Muscle of leg (tissue), 11 donors: ENCODE results near the gene RSPH1. TPM values are rescaled to one million over a fixed set of nuclear protein-coding genes. Genes with fewer than 3 reads are reported as not detected.
A peak's percentile ranks its signal among the peaks of the same experiment; 100 is the strongest.

Source experiments
- DNase-seq: peaks from one replicate; pipeline ENCODE4 v3.0.0; 2013
- H3K27ac ChIP-seq: one replicate; pipeline ENCODE4 v1.5.1; 2013; ENCODE audit warnings: mild to moderate bottlenecking, low read length, control low read depth
- H3K27me3 ChIP-seq: one replicate; pipeline ENCODE4 v1.6.1; 2013; ENCODE audit warnings: low read length; ENCODE audit not compliant: control insufficient read depth, insufficient read depth
- H3K36me3 ChIP-seq: one replicate; pipeline ENCODE4 v1.6.1; 2013; ENCODE audit warnings: low read length; ENCODE audit not compliant: control insufficient read depth, insufficient read depth
- H3K4me1 ChIP-seq: one replicate; pipeline ENCODE4 v1.6.1; 2013; ENCODE audit warnings: low read length; ENCODE audit not compliant: control insufficient read depth, insufficient read depth
- H3K4me3 ChIP-seq: one replicate; pipeline ENCODE4 v1.5.1; 2013; ENCODE audit warnings: low read length, control low read depth
- H3K9me3 ChIP-seq: replicated peaks from 2 replicates; pipeline ENCODE4 v1.6.1; 2013; ENCODE audit warnings: low read depth, low read length; ENCODE audit not compliant: control insufficient read depth
- WGBS: methylation state at CpG from one replicate; pipeline ENCODE4 v1.1.5; 2013; ENCODE audit warnings: missing lambda C conversion rate; ENCODE audit not compliant: insufficient coverage; 5-methylcytosine and 5-hydroxymethylcytosine counted together
- polyA plus RNA-seq, 8 donors: library from polyadenylated mRNA; unstranded; fragments of 120-200 nt; gene quantifications; one replicate each; pipeline versions ENCODE4 v1.2.1 to v1.2.3, GENCODE V29; 2013; ENCODE audit warnings: inconsistent platforms in 1 of 8, low replicate concordance in 1 of 8; ENCODE audit not compliant: insufficient read length in 8 of 8, insufficient read depth in 1 of 8
- total RNA-seq: library from RNA; stranded (reverse); fragments of 120-200 nt; gene quantifications from one replicate; pipeline ENCODE4 v1.2.4, GENCODE V29; 2013

Gene RSPH1
- total and polyA plus RNA-seq, 9 donors = 0.04 to 1.5 (median 0.27) TPM

DNA sequence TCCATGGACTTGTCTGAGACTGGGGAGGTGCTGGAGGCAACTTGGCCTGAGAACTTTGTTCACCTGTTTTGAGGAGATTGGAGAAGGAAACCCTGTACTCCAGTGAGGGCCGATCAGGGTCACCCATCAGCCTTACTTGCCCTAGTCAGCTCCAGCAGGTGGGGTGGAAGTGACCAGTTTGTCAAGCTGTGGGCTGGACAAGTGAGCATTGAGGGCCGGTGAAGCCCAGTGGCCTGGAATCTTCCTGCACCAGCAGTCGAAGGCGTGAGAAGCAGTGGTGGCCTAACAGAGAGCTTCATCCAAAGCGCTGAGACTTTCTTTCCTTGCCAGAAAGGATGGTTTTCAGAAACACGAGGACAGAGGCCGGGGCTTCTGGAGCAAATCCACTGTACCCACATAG is 27.2 kb upstream of the RSPH1 start:
- Histone ChIP-seq H3K4me3 (no peak overlapping the region), H3K27ac (no peak overlapping the region), H3K9me3 (no peaks in the 10 kb centered on the region), H3K36me3 (peaks cover 13% of the 10 kb centered on the region), H3K27me3 (peaks cover 4% of the 10 kb centered on the region), H3K4me1 (peaks cover 26% of the 10 kb centered on the region)
- 92% methylated on average over 4 of the region's 7 CpGs for WGBS
- no peak for DNase-seq

DNA sequence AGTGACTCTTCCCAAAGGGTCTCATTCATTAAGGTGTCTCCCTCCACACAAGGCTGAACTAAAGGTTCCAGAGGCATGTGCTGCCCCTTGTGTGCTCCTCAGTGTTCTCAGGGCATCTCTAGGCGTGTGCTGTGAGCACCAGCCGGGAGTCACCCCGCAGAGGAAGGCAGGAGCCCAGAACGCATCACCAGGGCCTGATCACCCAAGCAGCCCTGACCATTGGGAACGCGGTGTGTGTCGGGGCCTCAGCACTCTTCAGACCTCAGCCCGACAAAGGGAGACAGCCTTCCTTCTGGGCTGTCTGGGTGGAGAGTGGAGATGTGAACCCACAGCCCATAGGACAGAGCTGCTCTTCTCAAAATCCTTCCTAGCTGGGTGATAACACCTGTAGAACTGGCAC is 26.7 kb upstream of the RSPH1 start:
- Histone ChIP-seq H3K4me3 (no peak overlapping the region), H3K27me3 (peaks cover 6% of the 10 kb centered on the region), H3K36me3 (peaks cover 13% of the 10 kb centered on the region), H3K27ac (no peak overlapping the region), H3K9me3 (no peaks in the 10 kb centered on the region), H3K4me1 (peaks cover 25% of the 10 kb centered on the region)
- 96% methylated on average over 4 of the region's 8 CpGs for WGBS
- DNase-seq = no peak

DNA sequence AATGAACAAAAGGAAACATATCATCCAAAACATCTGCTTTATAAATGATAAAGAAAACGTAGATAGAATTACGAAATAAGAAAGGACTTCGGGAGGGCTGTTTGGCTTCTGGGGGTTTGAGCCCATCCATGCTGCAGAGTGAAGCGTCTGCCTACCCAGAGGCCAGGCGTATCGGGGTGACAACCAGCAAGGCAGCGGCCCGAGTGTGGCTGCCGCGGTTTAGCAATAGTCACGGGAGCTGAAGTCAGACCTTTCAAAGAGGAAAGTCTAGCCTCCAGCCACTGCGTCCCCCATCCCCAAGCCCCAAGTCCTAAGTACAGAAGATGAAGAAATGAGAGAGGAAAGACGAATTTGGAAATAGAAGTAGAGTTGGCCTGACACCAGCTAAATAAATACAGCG is 26.2 kb upstream of the RSPH1 start:
- WGBS = 92% methylated on average over 13 of the region's 14 CpGs
- peaks cover 21% of the 10 kb centered on the region for H3K4me1 ChIP-seq
- H3K4me3 ChIP-seq = no peak overlapping the region
- H3K27me3 ChIP-seq = peaks cover 6% of the 10 kb centered on the region
- no peak for DNase-seq
- no peak overlapping the region for H3K27ac ChIP-seq
- peaks cover 13% of the 10 kb centered on the region for H3K36me3 ChIP-seq
- H3K9me3 ChIP-seq = no peaks in the 10 kb centered on the region

DNA sequence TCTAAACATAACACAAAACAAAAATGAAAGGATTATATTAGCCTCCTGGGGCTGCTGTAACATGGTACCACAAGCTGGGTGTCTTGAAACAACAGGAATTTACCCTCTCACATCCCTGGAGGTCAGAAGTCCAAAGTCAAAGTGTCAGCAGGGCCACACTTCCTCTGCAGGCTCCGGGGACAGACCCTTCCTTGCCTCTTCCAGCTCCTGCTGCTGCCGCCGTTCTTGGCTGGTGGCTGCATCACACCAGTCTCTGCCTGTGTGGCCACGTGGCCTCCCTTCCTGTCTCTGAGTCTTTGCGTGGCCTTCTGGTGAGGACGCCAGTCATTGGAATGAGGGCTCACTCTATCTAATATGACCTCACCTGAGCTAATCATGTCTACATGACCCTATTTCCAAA is 25.8 kb upstream of the RSPH1 start:
- Histone ChIP-seq H3K36me3 (peaks cover 13% of the 10 kb centered on the region), H3K9me3 (no peaks in the 10 kb centered on the region), H3K4me1 (peaks cover 18% of the 10 kb centered on the region), H3K27ac (no peak overlapping the region), H3K4me3 (no peak overlapping the region), H3K27me3 (peaks cover 6% of the 10 kb centered on the region)
- WGBS = 74% methylated on average over 6 of the region's 6 CpGs
- DNase-seq = no peak

DNA sequence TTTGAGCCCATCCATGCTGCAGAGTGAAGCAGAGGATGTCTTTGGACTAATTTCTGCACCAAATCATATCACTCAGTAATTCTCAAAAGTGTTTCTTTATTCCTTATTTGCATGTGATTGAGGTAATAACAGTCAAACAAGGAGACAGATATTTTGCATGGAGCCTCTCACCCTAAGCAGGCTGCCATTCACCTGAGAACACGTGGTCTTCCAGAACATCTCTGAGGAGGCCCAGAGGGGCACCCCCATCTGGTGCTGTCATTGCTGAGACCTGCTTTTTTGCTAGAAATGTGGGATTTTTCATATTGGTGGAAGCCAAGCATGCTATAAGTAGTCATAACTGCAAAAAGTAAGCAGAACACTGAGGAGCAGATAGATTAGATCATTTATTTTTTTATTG is 25.4 kb upstream of the RSPH1 start:
- peaks cover 13% of the 10 kb centered on the region for H3K36me3 ChIP-seq
- H3K4me3 ChIP-seq = no peak overlapping the region
- no peak overlapping the region for H3K27ac ChIP-seq
- H3K27me3 ChIP-seq = peaks cover 6% of the 10 kb centered on the region
- peaks cover 16% of the 10 kb centered on the region for H3K4me1 ChIP-seq
- 80% methylated on average over 1 of the region's 1 CpG for WGBS
- DNase-seq = no peak
- no peaks in the 10 kb centered on the region for H3K9me3 ChIP-seq

DNA sequence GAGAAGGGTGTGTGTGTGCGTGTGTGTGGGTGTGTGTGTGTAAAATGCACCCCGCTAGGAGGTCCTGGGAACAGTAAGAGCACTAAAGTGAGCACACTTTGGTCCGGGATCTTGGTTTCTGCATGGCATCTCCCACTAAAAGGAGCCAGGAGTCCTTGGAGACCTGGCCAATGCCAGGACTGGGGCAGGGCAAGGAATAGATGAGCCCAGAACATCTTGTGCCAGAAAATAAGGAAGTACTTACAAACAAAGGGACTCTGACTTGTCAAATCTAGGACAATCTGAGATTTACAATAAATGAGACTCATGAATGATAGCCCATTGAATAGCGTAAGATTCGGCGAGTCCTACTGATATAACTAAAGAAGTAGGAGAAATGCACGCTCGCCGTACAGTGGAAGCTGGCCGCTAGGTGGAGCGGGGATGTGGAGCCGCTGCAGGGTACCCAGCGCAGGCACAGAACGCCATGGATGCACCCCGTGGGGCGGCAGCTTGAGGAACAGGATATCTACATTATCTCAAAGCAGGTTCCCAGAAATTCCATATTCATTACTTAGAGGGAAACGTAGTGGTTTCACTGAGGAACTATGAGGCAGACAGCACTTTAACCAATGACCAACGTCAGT is 24.7 kb upstream of the RSPH1 start:
- no peak for DNase-seq
- peaks cover 13% of the 10 kb centered on the region for H3K36me3 ChIP-seq

DNA sequence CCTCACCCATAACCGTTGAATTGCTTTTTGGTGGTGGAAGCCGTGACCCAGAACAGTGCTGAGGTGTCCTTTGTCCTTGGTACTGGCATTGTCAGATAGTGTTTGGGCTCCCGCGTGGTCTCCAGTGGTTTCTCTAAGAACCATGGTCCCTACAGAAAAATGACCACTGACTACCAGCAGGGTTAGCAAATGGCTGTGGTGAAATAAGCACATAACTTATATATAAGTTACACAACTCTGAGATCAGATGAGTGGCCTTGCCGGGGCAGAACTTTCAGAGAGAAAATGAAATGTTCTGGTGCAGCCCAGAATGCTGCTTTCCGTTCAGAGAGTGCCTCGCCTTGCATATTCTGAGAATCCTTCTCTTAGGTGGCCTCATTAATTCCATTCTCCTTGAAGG is 22.6 kb upstream of the RSPH1 start:
- Histone ChIP-seq H3K27me3 (peaks cover 16% of the 10 kb centered on the region), H3K4me3 (no peak overlapping the region), H3K4me1 (peaks cover 15% of the 10 kb centered on the region), H3K9me3 (no peaks in the 10 kb centered on the region), H3K27ac (no peak overlapping the region), H3K36me3 (peaks cover 13% of the 10 kb centered on the region)
- DNase-seq = no peak
- 86% methylated on average over 2 of the region's 7 CpGs for WGBS

More for the DNA sequence above, 24.7 kb upstream of the RSPH1 start:
- Histone ChIP-seq H3K27me3 (peaks cover 9% of the 10 kb centered on the region), H3K9me3 (no peaks in the 10 kb centered on the region), H3K4me1 (peaks cover 19% of the 10 kb centered on the region), H3K4me3 (no peak overlapping the region), H3K27ac (no peak overlapping the region)
- WGBS = 66% methylated on average over 13 of the region's 18 CpGs

DNA sequence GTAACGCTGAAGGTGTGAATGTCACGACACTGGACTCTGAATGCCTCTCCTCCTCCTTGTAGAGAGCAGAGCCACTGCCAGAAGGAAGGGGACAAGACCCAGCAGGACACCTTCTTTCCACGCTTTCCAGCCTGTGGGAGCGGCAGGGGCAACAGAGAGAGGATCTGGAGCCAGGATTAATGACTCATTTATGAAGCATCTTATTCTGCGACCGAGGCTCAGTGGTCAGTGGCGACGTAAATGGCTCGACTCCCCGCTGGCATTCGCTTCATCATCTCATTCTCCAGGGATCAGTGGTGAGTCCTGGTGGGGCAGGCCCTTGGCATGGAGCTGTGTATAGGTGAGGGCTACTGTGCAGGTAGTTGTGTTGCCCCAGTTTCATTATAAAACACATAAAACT is 22.2 kb upstream of the RSPH1 start:
- Histone ChIP-seq H3K27ac (no peak overlapping the region), H3K9me3 (no peaks in the 10 kb centered on the region), H3K4me1 (peaks cover 16% of the 10 kb centered on the region), H3K27me3 (peaks cover 18% of the 10 kb centered on the region), H3K36me3 (peaks cover 13% of the 10 kb centered on the region), H3K4me3 (no peak overlapping the region)
- 89% methylated on average over 6 of the region's 11 CpGs for WGBS
- DNase-seq = no peak

DNA sequence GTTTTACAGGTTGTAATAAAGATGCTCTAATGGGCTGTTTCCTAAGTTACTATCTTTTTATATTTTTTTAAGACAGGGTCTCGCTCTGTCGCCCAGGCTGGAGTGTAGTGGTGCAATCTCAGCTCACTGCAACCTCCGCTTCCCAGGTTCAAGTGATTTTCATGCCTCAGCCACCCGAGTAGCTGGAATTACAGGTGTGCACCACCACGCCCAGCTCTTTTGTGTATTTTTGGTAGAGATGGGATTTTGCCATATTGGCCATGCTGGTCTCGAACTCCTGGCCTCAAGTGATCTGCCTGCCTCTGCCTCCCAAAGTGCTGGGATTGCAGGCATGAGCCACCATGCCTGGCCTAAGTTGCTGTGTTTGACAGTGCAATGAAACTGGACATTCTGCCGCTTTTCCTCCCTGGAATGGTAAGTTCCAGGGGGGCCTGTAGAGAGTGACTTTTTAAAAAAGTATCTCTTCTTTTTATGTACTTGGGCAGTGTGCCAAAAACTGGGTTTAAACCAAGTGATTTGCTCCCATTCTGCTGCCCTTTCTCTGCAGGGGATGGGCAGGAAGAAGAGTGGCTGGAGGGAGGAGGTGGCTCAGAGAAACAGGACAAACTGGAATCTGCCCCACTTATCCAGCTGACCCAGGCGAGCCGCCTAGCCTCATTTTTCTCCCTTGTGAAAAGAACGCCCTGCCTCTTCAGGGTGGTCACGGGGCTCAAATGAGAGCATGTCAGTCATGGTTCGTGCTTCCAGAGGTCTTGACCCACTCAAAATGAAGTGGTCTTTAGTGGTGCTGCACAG is 19.9 kb upstream of the RSPH1 start:
- Histone ChIP-seq H3K4me3 (no peak overlapping the region), H3K4me1 (peaks cover 23% of the 10 kb centered on the region), H3K27me3 (peaks cover 18% of the 10 kb centered on the region), H3K9me3 (no peaks in the 10 kb centered on the region), H3K36me3 (peaks cover 5% of the 10 kb centered on the region), H3K27ac (no peak overlapping the region)
- no peak for DNase-seq
- 89% methylated on average over 9 of the region's 12 CpGs for WGBS

DNA sequence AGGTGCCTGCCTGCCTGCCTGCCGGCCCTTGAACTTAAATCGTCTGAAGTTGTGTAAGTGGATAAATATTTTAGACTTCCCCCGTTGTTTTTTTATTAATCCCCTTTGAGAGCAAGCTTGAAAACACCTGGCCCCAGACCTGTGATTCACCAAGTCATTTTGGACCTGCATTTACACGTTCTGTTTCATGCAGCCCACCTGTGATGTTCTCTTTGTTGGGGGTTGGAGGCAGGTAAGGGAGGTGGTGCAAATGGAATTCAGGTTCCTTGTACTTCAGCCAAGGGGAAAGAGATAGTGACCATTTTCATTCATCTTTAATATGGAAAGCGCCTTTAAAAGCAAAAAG is 18.8 kb upstream of the RSPH1 start:
- WGBS = no CpG with 5 or more reads among the region's 5 CpGs
- peaks cover 18% of the 10 kb centered on the region for H3K27me3 ChIP-seq
- peaks cover 5% of the 10 kb centered on the region for H3K36me3 ChIP-seq
- no peak for DNase-seq
- peaks cover 23% of the 10 kb centered on the region for H3K4me1 ChIP-seq
- peak overlapping the region; percentile 57 for H3K4me3 ChIP-seq
- H3K27ac ChIP-seq = no peak overlapping the region
- no peaks in the 10 kb centered on the region for H3K9me3 ChIP-seq
